ENCODE data around the gene WDR26. TPM values are rescaled to one million over a fixed set of nuclear protein-coding genes. Genes with fewer than 3 reads are reported as not detected.

Gene WDR26
- total and polyA plus RNA-seq, 9 of the 15 experiments (the other 6 are each of a cell fraction or from before 2014, with no cell fraction given) = 11.5 to 66.0 (median 39.8) TPM

GRCh38 chr1:224411766-224412165, 22.8 kb downstream of the WDR26 start:
- ATAC-seq = peak; percentile 25; the same call in 2 of the 3 replicates
- in situ Hi-C loops (cut with MboI) = no loop called here
- no peak overlapping the region for H3K4me2 ChIP-seq (ENCODE audit: insufficient read depth, low read length)
- WGBS (ENCODE audit: insufficient coverage, low coverage, missing lambda C conversion rate) = 93% methylated on average over 1 of the region's 1 CpG
- H3K9me1 ChIP-seq (ENCODE audit: control insufficient read depth, insufficient read depth, low read length) = no peaks in the 10 kb centered on the region
- H3K9me3 ChIP-seq (replicated peaks; ENCODE audit: control insufficient read depth, insufficient read depth, low read depth, low read length) = no peaks in the 10 kb centered on the region
- no peak overlapping the region for H3K4me3 ChIP-seq
- no peak overlapping the region for H2AFZ ChIP-seq (ENCODE audit: low read depth, low read length)
- POLR2A ChIA-PET = interaction anchor here (1.0 to 2.5 kb wide), 8 partner anchors 8 to 48 kb away, joined by 3 to 12 read pairs (median 6); no protein-coding TSS in a partner anchor
- no peak for FAIRE-seq
- peaks cover 82% of the 10 kb centered on the region for H3K36me3 ChIP-seq (ENCODE audit: control insufficient read depth, insufficient read depth, low read length)
- no peaks in the 10 kb centered on the region for H4K20me1 ChIP-seq (replicated peaks; ENCODE audit: control insufficient read depth, insufficient read depth, low read length)
- TF ChIP-seq ZBTB26 (CRISPR knock-in tag; IDR thresholded peaks at IDR 0.05) = no peak
- TF ChIP-seq BCL6 (CRISPR knock-in tag; IDR thresholded peaks at IDR 0.05) = no peak
- TF ChIP-seq POLR2B (IDR thresholded peaks at IDR 0.05; ENCODE audit: low read depth, partially characterized antibody) = peak; percentile 26
- 0 out of 2 replicates have a peak, but pooled peaks have one; percentile 21 for TF ChIP-seq POLR2AphosphoS5 (IDR thresholded peaks at IDR 0.05; ENCODE audit: control insufficient read depth, insufficient read depth, low read depth, low read length)
- no peak for TF ChIP-seq TGIF2 (CRISPR knock-in tag; IDR thresholded peaks at IDR 0.05)
- TF ChIP-seq SRSF1 (IDR thresholded peaks at IDR 0.05; ENCODE audit: low read depth, low read length) = no peak
- CTCF ChIA-PET (ENCODE audit: low intra/inter-chr PET ratio) = no interaction called here
- no peak overlapping the region for H3K9ac ChIP-seq (ENCODE audit: insufficient read depth in 1 of 2, low read depth in 2 of 2, low read length in 2 of 2)
- no peaks in the 10 kb centered on the region for H3K27me3 ChIP-seq (ENCODE audit: control insufficient read depth in 2 of 2, insufficient read depth in 2 of 2, low read length in 2 of 2)
- no TSS peak for BruUV-seq (replicated peaks)
- DNase-seq (ENCODE audit: extremely low read depth in 1 of 4, low spot score in 3 of 4) = no peak
- H3K4me1 ChIP-seq (replicated peaks in 1 of 2; ENCODE audit: control insufficient read depth in 2 of 2, insufficient read depth in 2 of 2, low read length in 2 of 2) = no peaks in the 10 kb centered on the region
- no peaks in the 10 kb centered on the region for H3K79me2 ChIP-seq (ENCODE audit: control insufficient read depth, insufficient read depth, low read length)
- intact Hi-C loops (cut with micrococcal nuclease) = no loop called here
- no peak overlapping the region for H3K27ac ChIP-seq (ENCODE audit: extremely low read depth, low read depth, low read length)

Data from K562 (cell line).